Heart right ventricle (tissue), 16 donors: ENCODE data around the gene NCAM2. TPM values are rescaled to one million over a fixed set of nuclear protein-coding genes. Genes with fewer than 3 reads are reported as not detected.
"Not testable (repeated sequence)": the region's sequence is repeated elsewhere in the genome, so short reads cannot be mapped to it uniquely, and the experiment has no call there.

Experiments used
- ATAC-seq, 8 donors: fragments of 200-7000 bp; cut with Tn5 transposase; one replicate each; pipeline ENCODE4 v1.9.1; 2020; ENCODE audit warnings: mild to moderate bottlenecking in 8 of 8, moderate library complexity in 8 of 8, moderate number of reproducible peaks in 1 of 8
- DNase-seq, 2 donors: peaks; one replicate each; pipeline ENCODE4 v3.0.0-alpha.2; 2020
- H3K27ac ChIP-seq, 10 donors: fragments of 200-600 bp; sonication (generic) in 2 of 10; one replicate each; pipeline versions ENCODE4 v1.5.0 to v1.8.0; 2020 to 2022; ENCODE audit warnings: mild to moderate bottlenecking in 3 of 10
- H3K27me3 ChIP-seq, 7 donors: fragments of 200-600 bp; one replicate each; pipeline ENCODE4 v1.8.0; 2021 to 2022; ENCODE audit warnings: mild to moderate bottlenecking in 2 of 7
- H3K36me3 ChIP-seq, 9 donors: fragments of 200-600 bp; sonication (generic) in 1 of 9; one replicate each; pipeline versions ENCODE4 v1.5.0 to v1.8.0; 2020 to 2022; ENCODE audit warnings: mild to moderate bottlenecking in 2 of 9
- H3K4me1 ChIP-seq, 9 donors: fragments of 200-600 bp; sonication (generic) in 1 of 9; one replicate each; pipeline versions ENCODE4 v1.5.0 to v1.8.0; 2020 to 2022; ENCODE audit warnings: mild to moderate bottlenecking in 4 of 9
- H3K4me3 ChIP-seq, 10 donors: fragments of 200-600 bp; sonication (generic) in 2 of 10; one replicate each; pipeline versions ENCODE4 v1.5.0 to v1.8.0; 2020 to 2022; ENCODE audit warnings: mild to moderate bottlenecking in 7 of 10, moderate library complexity in 2 of 10
- H3K9me3 ChIP-seq, 11 donors: fragments of 200-600 bp in 10 of 11; sonication (generic) in 2 of 11; one replicate each; pipeline versions ENCODE4 v1.5.0 to v1.8.0; 2013 to 2022; ENCODE audit warnings: mild to moderate bottlenecking in 2 of 11, control low read depth in 1 of 11, moderate library complexity in 1 of 11
- WGBS, 2 donors: extraction: QIAGEN DNeasy Blood & Tissue Kit; methylation state at CpG; one replicate each; pipeline ENCODE4 v1.1.7; 2013; ENCODE audit warnings: inconsistent platforms in 1 of 2; 5-methylcytosine and 5-hydroxymethylcytosine counted together
- intact Hi-C, 10 donors: fragments of 100-400 bp; cut with DNase I; formaldehyde crosslinking; loops; one replicate each; pipeline versions ENCODE4 v1.11.1 to v1.14.2; 2022
- polyA plus RNA-seq, 2 donors: library from polyadenylated mRNA; stranded (reverse); fragments of 200-250 nt; gene quantifications; one replicate each; pipeline ENCODE4 v1.2.3, GENCODE V29; 2013
- total RNA-seq, 10 donors: library from RNA; stranded (reverse); fragmentation: NEBNext Ultra II Directional in 3 of 10; extraction: Animal tissue kit (Norgen Biotek cat#: 25700) in 3 of 10; gene quantifications; one replicate each; pipeline versions ENCODE4 v1.2.1 to v1.2.4, GENCODE V29; 2021 to 2023
- TF ChIP-seq, protein P1 (sequence below), 9 donors: fragments of 200-600 bp; sonication (generic) in 2 of 9; IDR thresholded peaks; one replicate each; pipeline versions ENCODE4 v1.5.0 to v1.8.0; 2021 to 2022; ENCODE audit warnings: antibody characterized with exemption in 9 of 9, mild to moderate bottlenecking in 5 of 9, moderate library complexity in 1 of 9
- donor health status: Arrhythmogenic right ventricular cardiomyopathy.
- donor health status: ischemic (EF 13 %, LVEDD 7.1; RV severe dilation, severe dysfunction).
- donor health status: healthy with polysubstance abuse.
- donor health status: DM: no; HTN: yes; CAD: no.
- donor health status: DM: no; HTN: no; CAD: no.
- donor health status: ischemic (EF 25% LVEDD 6.9; RV normal size, moderate dysfunction).
- donor health status: ischemic (EF 25% LVEDD 5.7; RV mildly dilated, moderate dysfunction).
- donor health status: healthy.
- donor health status: DM: yes; HTN: yes; CAD: no.
- donor health status: Ischemic cardiomyopathy.
- donor health status: ischemic (EF 35%, LVEDD 5.7; RV mildly dilated, moderate dysfunction).
- donor health status: nonischemic (EF 11% LVEDD 7.7; RV severe dilation, severe dysfunction).
- donor health status: DM: yes; HTN: yes; CAD: no.
- donor health status: PGD.
- donor health status: ischemic (EF 29% LVEDD 5.4; RV normal size, mild dysfunction).
- donor health status: nonischemic (EF 23%, LVEDD 6.1; RV moderate dilation, normal function).

Gene NCAM2
- total and polyA plus RNA-seq, 12 donors = 0.25 to 8.9 (median 3.1) TPM

DNA sequence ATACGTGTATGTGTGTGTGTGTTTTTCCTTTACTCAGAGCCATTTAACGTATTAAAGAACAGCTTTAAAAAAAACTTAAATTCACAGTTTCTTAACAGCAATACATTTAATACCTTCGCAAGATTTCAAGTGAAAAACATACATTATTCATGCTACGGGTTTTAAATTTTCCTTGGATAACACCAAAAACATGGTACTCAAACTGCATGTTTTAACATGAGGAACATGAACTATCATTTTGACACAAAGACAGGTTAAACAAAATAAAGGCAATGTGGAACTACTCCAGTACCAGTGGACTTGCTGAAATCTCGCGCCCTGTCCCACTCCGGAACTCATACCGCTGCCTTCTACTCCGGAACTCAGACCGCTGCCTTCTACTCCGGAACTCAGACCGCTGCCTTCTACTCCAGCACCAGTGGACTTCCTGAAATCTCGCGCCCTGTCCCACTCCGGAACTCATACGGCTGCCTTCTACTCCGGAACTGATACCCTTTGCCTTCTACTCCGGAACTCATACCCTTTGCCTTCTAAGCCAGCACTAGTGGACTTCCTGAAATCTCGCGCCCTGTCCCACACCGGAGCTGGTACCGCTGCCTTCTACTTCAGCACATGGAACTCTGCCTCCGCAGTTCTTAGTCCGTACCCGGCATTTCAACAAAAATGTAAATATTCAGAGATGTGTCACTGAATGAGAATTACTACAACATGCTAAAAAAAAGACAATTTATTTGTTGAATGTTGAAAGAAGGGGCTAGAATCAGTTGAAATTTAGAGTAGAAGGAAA is 148.6 kb downstream of the NCAM2 start:
- TF ChIP-seq, protein P1, sequence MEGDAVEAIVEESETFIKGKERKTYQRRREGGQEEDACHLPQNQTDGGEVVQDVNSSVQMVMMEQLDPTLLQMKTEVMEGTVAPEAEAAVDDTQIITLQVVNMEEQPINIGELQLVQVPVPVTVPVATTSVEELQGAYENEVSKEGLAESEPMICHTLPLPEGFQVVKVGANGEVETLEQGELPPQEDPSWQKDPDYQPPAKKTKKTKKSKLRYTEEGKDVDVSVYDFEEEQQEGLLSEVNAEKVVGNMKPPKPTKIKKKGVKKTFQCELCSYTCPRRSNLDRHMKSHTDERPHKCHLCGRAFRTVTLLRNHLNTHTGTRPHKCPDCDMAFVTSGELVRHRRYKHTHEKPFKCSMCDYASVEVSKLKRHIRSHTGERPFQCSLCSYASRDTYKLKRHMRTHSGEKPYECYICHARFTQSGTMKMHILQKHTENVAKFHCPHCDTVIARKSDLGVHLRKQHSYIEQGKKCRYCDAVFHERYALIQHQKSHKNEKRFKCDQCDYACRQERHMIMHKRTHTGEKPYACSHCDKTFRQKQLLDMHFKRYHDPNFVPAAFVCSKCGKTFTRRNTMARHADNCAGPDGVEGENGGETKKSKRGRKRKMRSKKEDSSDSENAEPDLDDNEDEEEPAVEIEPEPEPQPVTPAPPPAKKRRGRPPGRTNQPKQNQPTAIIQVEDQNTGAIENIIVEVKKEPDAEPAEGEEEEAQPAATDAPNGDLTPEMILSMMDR (IDR thresholded peaks at IDR 0.05) = no peak
- Histone ChIP-seq H3K9me3 (peaks cover 0 to 6% (median 0%) of the 10 kb centered on the region in 11 donors), H3K4me1 (no peaks in the 10 kb centered on the region), H3K4me3 (no peak overlapping the region), H3K27me3 (no peaks in the 10 kb centered on the region), H3K27ac (no peak overlapping the region), H3K36me3 (no peaks in the 10 kb centered on the region)
- DNase-seq (no peak), ATAC-seq (no peak)
- intact Hi-C loops = no loop called here
- WGBS, 2 donors = 95 to 96% methylated on average over 25 of the region's 25 CpGs

DNA sequence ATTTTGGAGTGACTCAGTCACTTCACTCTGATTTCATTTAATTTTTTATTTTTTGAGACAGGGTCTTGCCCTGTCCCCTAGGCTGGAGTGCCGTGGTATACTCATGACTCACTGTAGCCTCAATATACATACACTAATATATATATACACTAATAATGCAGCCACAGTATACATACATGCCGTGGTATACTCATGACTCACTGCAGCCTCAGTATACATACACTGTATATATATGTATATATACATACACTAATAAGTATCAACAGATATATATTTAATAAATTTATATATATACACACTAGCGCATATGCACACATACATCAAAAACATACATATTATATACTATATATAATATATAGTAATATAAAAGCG is 149.2 kb downstream of the NCAM2 start:
- no peaks in the 10 kb centered on the region for H3K27me3 ChIP-seq
- DNase-seq (no peak), ATAC-seq (no peak)
- intact Hi-C loops = no loop called here
- no peak overlapping the region for H3K4me3 ChIP-seq
- peaks cover 0 to 6% (median 0%) of the 10 kb centered on the region in 11 donors for H3K9me3 ChIP-seq
- WGBS, 2 donors = 81 to 85% methylated on average over 4 of the region's 4 CpGs
- TF ChIP-seq, protein P1 (IDR thresholded peaks at IDR 0.05) = no peak
- H3K36me3 ChIP-seq = no peaks in the 10 kb centered on the region
- no peaks in the 10 kb centered on the region for H3K4me1 ChIP-seq
- H3K27ac ChIP-seq = no peak overlapping the region

DNA sequence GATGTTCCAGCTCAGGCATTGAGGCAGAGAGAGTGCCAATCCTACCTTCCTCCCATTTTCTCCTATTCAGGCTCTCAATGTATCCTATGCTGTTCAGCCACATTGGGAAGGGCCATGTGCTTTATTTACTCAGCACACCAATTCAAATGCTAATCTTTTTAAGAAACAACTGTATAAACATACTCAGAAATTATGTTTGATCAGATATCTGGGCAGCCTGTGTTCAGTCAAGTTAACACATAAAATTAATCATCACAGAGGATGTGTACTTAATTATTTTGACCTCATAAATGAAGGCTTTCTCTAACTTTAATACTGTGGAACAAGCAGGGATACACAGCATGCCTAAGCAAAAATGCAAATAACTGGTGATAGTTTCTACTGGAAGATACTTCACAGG is 149.8 kb downstream of the NCAM2 start:
- Histone ChIP-seq H3K4me3 (no peak overlapping the region), H3K9me3 (peaks cover 0 to 6% (median 0%) of the 10 kb centered on the region in 11 donors), H3K27me3 (no peaks in the 10 kb centered on the region), H3K4me1 (no peaks in the 10 kb centered on the region), H3K36me3 (no peaks in the 10 kb centered on the region), H3K27ac (no peak overlapping the region)
- TF ChIP-seq, protein P1 (IDR thresholded peaks at IDR 0.05) = no peak
- intact Hi-C loops = no loop called here
- DNase-seq = no peak
- no peak for ATAC-seq

DNA sequence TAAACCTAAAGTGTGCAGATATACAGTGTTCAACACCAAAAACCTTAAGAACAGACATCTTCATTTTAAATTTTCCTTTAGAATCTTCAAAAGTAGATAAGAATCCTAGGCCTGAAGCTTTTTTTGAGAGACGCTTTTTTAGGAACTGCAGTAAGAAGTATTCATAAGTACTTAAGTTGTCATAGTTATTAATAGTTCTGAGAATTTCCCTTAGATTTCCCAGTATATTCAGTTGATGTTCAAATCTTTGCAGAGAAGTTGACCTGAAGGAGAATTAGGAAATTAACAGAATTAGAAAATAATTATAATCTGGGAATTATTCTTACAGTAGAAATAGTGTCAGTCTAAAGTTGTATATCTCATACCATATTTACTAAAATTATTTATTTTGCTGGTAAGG is 150.3 kb downstream of the NCAM2 start:
- no peaks in the 10 kb centered on the region for H3K36me3 ChIP-seq
- intact Hi-C loops = no loop called here
- no peaks in the 10 kb centered on the region for H3K4me1 ChIP-seq
- 72 to 76% methylated on average over 1 of the region's 1 CpG for WGBS, 2 donors
- TF ChIP-seq, protein P1 (IDR thresholded peaks at IDR 0.05) = no peak
- DNase-seq (no peak), ATAC-seq (no peak)
- H3K27ac ChIP-seq = no peak overlapping the region
- H3K4me3 ChIP-seq = no peak overlapping the region
- no peaks in the 10 kb centered on the region for H3K27me3 ChIP-seq
- peaks cover 0 to 6% (median 0%) of the 10 kb centered on the region in 11 donors for H3K9me3 ChIP-seq

DNA sequence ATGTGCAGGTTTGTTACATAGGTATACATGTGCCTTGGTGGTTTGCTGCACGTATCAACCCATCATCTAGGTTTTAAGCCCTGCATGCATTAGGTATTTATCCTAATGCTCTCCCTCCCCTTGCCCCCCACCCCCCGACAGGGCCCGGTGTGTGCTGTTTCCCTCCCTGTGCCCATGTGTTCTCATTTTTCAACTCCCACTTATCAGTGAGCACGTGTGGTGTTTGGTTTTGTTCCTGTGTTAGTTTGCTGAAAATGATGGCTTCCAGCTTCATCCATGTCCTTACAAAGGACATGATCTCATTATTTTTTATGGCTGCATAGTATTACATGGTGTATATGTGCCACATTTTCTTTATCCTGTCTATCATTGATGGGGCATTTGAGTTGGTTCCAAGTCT is 151.2 kb downstream of the NCAM2 start:
- H3K27ac ChIP-seq, H3K4me1 ChIP-seq, intact Hi-C loops, H3K27me3 ChIP-seq, ATAC-seq, H3K36me3 ChIP-seq, H3K4me3 ChIP-seq, DNase-seq, H3K9me3 ChIP-seq: not testable (repeated sequence)
- WGBS, 2 donors = 64 to 75% methylated on average over 4 of the region's 4 CpGs
